Fibroblast of skin of scalp (primary cell): ENCODE data around the gene TMEM151B.
A peak's percentile ranks its signal among the peaks of the same experiment; 100 is the strongest.
"Not testable (repeated sequence)": the region's sequence is repeated elsewhere in the genome, so short reads cannot be mapped to it uniquely, and the experiment has no call there.

Source experiments
- DNase-seq: peaks from one replicate; pipeline ENCODE4 v3.0.0-alpha.2; 2013

The TMEM151B gene

GRCh38 chr6:44304282-44305199 lies 34.3 kb downstream of the TMEM151B start:
- DNase-seq = peak; percentile 43

GRCh38 chr6:44305200-44305725 lies 35.0 kb downstream of the TMEM151B start:
- DNase-seq = no peak

GRCh38 chr6:44306710-44307109 lies 36.5 kb downstream of the TMEM151B start:
- DNase-seq = no peak

- DNase-seq = no peak
Measured at GRCh38 chr6:44307217-44307616, 37.0 kb downstream of the TMEM151B start.

- no peak for DNase-seq
Measured at GRCh38 chr6:44309092-44309491, 38.8 kb downstream of the TMEM151B start.

GRCh38 chr6:44309631-44310030 lies 39.4 kb downstream of the TMEM151B start:
- no peak for DNase-seq

GRCh38 chr6:44310241-44310640 lies 40.0 kb downstream of the TMEM151B start:
- no peak for DNase-seq

- no peak for DNase-seq
Measured at GRCh38 chr6:44311304-44311703, 41.1 kb downstream of the TMEM151B start.

GRCh38 chr6:44311767-44312166 lies 41.5 kb downstream of the TMEM151B start:
- no peak for DNase-seq

GRCh38 chr6:44312901-44313788 lies 42.9 kb downstream of the TMEM151B start, which contains the start of gene AARS2:
Gene AARS2, minus strand, starts transcription at chr6:44313347. Its CDS starts 24 bp downstream, at chr6:44313323.
- DNase-seq = peak; percentile 89

GRCh38 chr6:44314657-44315056 lies 44.4 kb downstream of the TMEM151B start:
- DNase-seq = not testable (repeated sequence)

- no peak for DNase-seq
Measured at GRCh38 chr6:44315516-44315915, 45.3 kb downstream of the TMEM151B start.

- no peak for DNase-seq
Measured at GRCh38 chr6:44315951-44316350, 45.7 kb downstream of the TMEM151B start.

- no peak for DNase-seq
Measured at GRCh38 chr6:44316481-44316880, 46.2 kb downstream of the TMEM151B start.

GRCh38 chr6:44317136-44317631 lies 46.9 kb downstream of the TMEM151B start:
- DNase-seq = not testable (repeated sequence)

GRCh38 chr6:44321210-44321609 lies 51.0 kb downstream of the TMEM151B start:
- no peak for DNase-seq

- DNase-seq = no peak
Measured at GRCh38 chr6:44327096-44327495, 56.8 kb downstream of the TMEM151B start.

GRCh38 chr6:44327760-44328159 lies 57.5 kb downstream of the TMEM151B start:
- no peak for DNase-seq

- not testable (repeated sequence) for DNase-seq
Measured at GRCh38 chr6:44328203-44328602, 58.0 kb downstream of the TMEM151B start.

GRCh38 chr6:44329858-44330257 lies 59.6 kb downstream of the TMEM151B start:
- DNase-seq = no peak

GRCh38 chr6:44332585-44332984 lies 62.3 kb downstream of the TMEM151B start:
- peak; percentile 4 for DNase-seq

- DNase-seq = no peak
Measured at GRCh38 chr6:44333273-44333919, 63.1 kb downstream of the TMEM151B start.
